Activated effector memory CD4-positive, alpha-beta T cell treated with anti-CD3 and anti-CD28 coated beads, Interleukin-2, amount 50 U/mL, for 16 hours (primary cell): ENCODE results near the gene MAP4K4.
"Not testable (repeated sequence)": the region's sequence is repeated elsewhere in the genome, so short reads cannot be mapped to it uniquely, and the experiment has no call there.

ENCODE experiments used
- DNase-seq: peaks from one replicate; pipeline ENCODE4 v3.0.0-alpha.2; 2020

MAP4K4 gene

GRCh38 chr2:101744832-101745231 is 47.3 kb downstream of the MAP4K4 start:
- no peak for DNase-seq

- no peak for DNase-seq
Observed at GRCh38 chr2:101745711-101746694, 48.5 kb downstream of the MAP4K4 start.

GRCh38 chr2:101748000-101748399 is 50.5 kb downstream of the MAP4K4 start:
- no peak for DNase-seq

- not testable (repeated sequence) for DNase-seq
Observed at GRCh38 chr2:101748462-101748861, 51.0 kb downstream of the MAP4K4 start.

GRCh38 chr2:101750688-101751087 is 53.2 kb downstream of the MAP4K4 start:
- no peak for DNase-seq

- DNase-seq: no peak
Observed at GRCh38 chr2:101751276-101751815, 53.8 kb downstream of the MAP4K4 start.

GRCh38 chr2:101751875-101752619 is 54.5 kb downstream of the MAP4K4 start:
- no peak for DNase-seq

- DNase-seq: no peak
Observed at GRCh38 chr2:101752716-101753616, 55.5 kb downstream of the MAP4K4 start.

- DNase-seq: no peak
Observed at GRCh38 chr2:101753720-101754490, 56.4 kb downstream of the MAP4K4 start.

- no peak for DNase-seq
Observed at GRCh38 chr2:101754618-101755017, 57.1 kb downstream of the MAP4K4 start.

GRCh38 chr2:101756266-101756665 is 58.8 kb downstream of the MAP4K4 start:
- no peak for DNase-seq

- no peak for DNase-seq
Observed at GRCh38 chr2:101758001-101758400, 60.5 kb downstream of the MAP4K4 start.

GRCh38 chr2:101759162-101759561 is 61.7 kb downstream of the MAP4K4 start:
- DNase-seq: no peak

GRCh38 chr2:101762451-101763171 is 65.1 kb downstream of the MAP4K4 start:
- no peak for DNase-seq

- no peak for DNase-seq
Observed at GRCh38 chr2:101763496-101764333, 66.2 kb downstream of the MAP4K4 start.

GRCh38 chr2:101766337-101766736 is 68.8 kb downstream of the MAP4K4 start:
- no peak for DNase-seq

- no peak for DNase-seq
Observed at GRCh38 chr2:101766871-101767739, 69.6 kb downstream of the MAP4K4 start.

- DNase-seq: no peak
Observed at GRCh38 chr2:101768556-101769220, 71.2 kb downstream of the MAP4K4 start.
